Measurements from ENCODE around the gene RPS6KA2.

The RPS6KA2 gene

GRCh38 chr6:166650824-166651807 is 24.1 kb upstream of the RPS6KA2 start:
- no peak overlapping the region for H3K4me3 ChIP-seq (replicated peaks in 1 of 2; ENCODE audit: low read depth in 2 of 2, low read length in 2 of 2)
- no peak for DNase-seq (ENCODE audit: low read depth in 2 of 2)
- TF ChIP-seq, protein P1, sequence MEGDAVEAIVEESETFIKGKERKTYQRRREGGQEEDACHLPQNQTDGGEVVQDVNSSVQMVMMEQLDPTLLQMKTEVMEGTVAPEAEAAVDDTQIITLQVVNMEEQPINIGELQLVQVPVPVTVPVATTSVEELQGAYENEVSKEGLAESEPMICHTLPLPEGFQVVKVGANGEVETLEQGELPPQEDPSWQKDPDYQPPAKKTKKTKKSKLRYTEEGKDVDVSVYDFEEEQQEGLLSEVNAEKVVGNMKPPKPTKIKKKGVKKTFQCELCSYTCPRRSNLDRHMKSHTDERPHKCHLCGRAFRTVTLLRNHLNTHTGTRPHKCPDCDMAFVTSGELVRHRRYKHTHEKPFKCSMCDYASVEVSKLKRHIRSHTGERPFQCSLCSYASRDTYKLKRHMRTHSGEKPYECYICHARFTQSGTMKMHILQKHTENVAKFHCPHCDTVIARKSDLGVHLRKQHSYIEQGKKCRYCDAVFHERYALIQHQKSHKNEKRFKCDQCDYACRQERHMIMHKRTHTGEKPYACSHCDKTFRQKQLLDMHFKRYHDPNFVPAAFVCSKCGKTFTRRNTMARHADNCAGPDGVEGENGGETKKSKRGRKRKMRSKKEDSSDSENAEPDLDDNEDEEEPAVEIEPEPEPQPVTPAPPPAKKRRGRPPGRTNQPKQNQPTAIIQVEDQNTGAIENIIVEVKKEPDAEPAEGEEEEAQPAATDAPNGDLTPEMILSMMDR (IDR thresholded peaks at IDR 0.05; ENCODE audit: low read depth, low read length), result no peak

- DNase-seq (ENCODE audit: low read depth in 2 of 2), result no peak
- no peak overlapping the region for H3K4me3 ChIP-seq (replicated peaks in 1 of 2; ENCODE audit: low read depth in 2 of 2, low read length in 2 of 2)
- TF ChIP-seq, protein P1 (IDR thresholded peaks at IDR 0.05; ENCODE audit: low read depth, low read length), result no peak
These were observed 23.0 kb upstream of the RPS6KA2 start for GRCh38 chr6:166650047-166650446.

GRCh38 chr6:166648846-166649245 is 21.8 kb upstream of the RPS6KA2 start:
- TF ChIP-seq, protein P1 (IDR thresholded peaks at IDR 0.05; ENCODE audit: low read depth, low read length), result no peak
- no peak for DNase-seq (ENCODE audit: low read depth in 2 of 2)

GRCh38 chr6:166647896-166648295 is 20.8 kb upstream of the RPS6KA2 start:
- TF ChIP-seq, protein P1 (IDR thresholded peaks at IDR 0.05; ENCODE audit: low read depth, low read length), result no peak
- no peak overlapping the region for H3K4me3 ChIP-seq (replicated peaks in 1 of 2; ENCODE audit: low read depth in 2 of 2, low read length in 2 of 2)
- DNase-seq (ENCODE audit: low read depth in 2 of 2), result no peak

More at GRCh38 chr6:166648846-166649245, 21.8 kb upstream of the RPS6KA2 start:
- H3K4me3 ChIP-seq (replicated peaks in 1 of 2; ENCODE audit: low read depth in 2 of 2, low read length in 2 of 2), result no peak overlapping the region

DNA sequence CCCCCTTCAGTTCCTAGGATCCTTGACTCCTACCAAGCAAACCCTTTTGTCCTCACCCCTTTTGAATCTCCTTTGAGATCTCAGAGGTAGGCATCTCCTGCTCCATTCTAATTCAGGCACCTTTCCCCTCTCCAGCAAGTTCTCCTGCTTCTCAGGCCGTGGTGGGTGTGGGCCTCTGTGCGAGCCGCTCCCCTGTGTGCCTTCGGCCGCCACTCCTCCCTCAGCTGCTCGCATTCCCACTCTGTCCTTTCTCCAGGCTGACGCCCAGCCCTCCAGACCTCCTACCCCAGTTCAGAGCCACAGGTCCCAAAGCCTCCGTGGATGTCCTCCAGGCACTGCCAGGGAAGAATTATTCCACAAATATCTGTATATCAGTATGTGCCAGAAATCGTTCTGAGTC is 19.7 kb upstream of the RPS6KA2 start:
- no peak for DNase-seq (ENCODE audit: low read depth in 2 of 2)
- no peak overlapping the region for H3K4me3 ChIP-seq (replicated peaks in 1 of 2; ENCODE audit: low read depth in 2 of 2, low read length in 2 of 2)
- TF ChIP-seq, protein P1 (IDR thresholded peaks at IDR 0.05; ENCODE audit: low read depth, low read length), result no peak

DNA sequence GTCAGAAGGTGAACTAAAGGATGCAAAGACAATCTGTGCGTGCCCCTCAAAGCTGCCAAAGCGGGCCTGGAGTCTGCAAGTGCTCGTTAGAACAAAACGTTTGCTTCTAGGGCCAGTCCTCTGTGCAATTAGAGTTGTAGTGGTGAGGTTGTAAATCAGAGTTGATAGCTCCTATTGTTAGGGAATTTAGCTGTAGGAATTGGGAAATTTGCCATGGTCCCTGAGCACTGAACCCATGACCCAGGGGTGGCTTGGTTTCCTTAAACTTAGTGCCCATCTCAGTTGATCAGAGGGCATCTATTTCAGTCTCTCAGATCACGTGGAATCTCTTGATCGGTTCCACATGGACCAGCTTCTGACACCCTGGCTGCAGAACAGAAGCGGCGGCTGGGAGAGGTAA is 18.8 kb upstream of the RPS6KA2 start:
- H3K4me3 ChIP-seq (replicated peaks in 1 of 2; ENCODE audit: low read depth in 2 of 2, low read length in 2 of 2), result no peak overlapping the region
- TF ChIP-seq, protein P1 (IDR thresholded peaks at IDR 0.05; ENCODE audit: low read depth, low read length), result no peak
- DNase-seq (ENCODE audit: low read depth in 2 of 2), result no peak
